Measurements from ENCODE around the gene DCX. TPM values are rescaled to one million over a fixed set of nuclear protein-coding genes. Genes with fewer than 3 reads are reported as not detected.

The DCX gene
- total RNA-seq, 1 experiment from 2014 or later = 0.13 TPM

GRCh38 chrX:111407948-111408347 lies 4.0 kb downstream of the DCX start:
- DNase-seq (ENCODE audit: low read depth, low spot score) = no peak
- in situ Hi-C loops (cut with HindIII; ENCODE audit: low pct_unique_long_range_greater_than_20kb, low sequenced_read_pairs) = no loop called here
- ATAC-seq = no peak
- Histone ChIP-seq H3K9me3 (ENCODE audit: control insufficient read depth, insufficient read depth, low read depth, low read length) (no peaks in the 10 kb centered on the region), H3K36me3 (ENCODE audit: control insufficient read depth, insufficient read depth, low read length) (no peaks in the 10 kb centered on the region), H3K27me3 (ENCODE audit: control insufficient read depth, insufficient read depth, low read length) (no peaks in the 10 kb centered on the region), H3K27ac (ENCODE audit: low read length) (no peak overlapping the region), H3K4me3 (ENCODE audit: low read depth in 2 of 2, low read length in 2 of 2) (no peak overlapping the region), H3K4me1 (ENCODE audit: control insufficient read depth, insufficient read depth, low read length) (no peaks in the 10 kb centered on the region)
- intact Hi-C loops (cut with micrococcal nuclease; ENCODE audit: unreplicated experiment) = no loop called here
- TF ChIP-seq REST (IDR thresholded peaks at IDR 0.05; ENCODE audit: insufficient read depth in 1 of 2, low read depth in 2 of 2, low read length in 1 of 2) (peak in 1 of 2 experiments; percentile 26; a peak in 1 of 4 replicates), TCF7L2 (IDR thresholded peaks at IDR 0.05; ENCODE audit: low read depth, low read length) (no peak)
- ChIA-PET POLR2A (no interaction called here), CTCF (no interaction called here)
- no TSS peak for BruUV-seq (replicated peaks)

GRCh38 chrX:111402344-111402743 lies 9.6 kb downstream of the DCX start:
- ATAC-seq = no peak
- in situ Hi-C loops (cut with HindIII; ENCODE audit: low pct_unique_long_range_greater_than_20kb, low sequenced_read_pairs) (no loop called here), intact Hi-C loops (cut with micrococcal nuclease; ENCODE audit: unreplicated experiment) (no loop called here)
- Histone ChIP-seq H3K4me3 (ENCODE audit: low read depth in 2 of 2, low read length in 2 of 2) (no peak overlapping the region), H3K9me3 (ENCODE audit: control insufficient read depth, insufficient read depth, low read depth, low read length) (no peaks in the 10 kb centered on the region), H3K27me3 (ENCODE audit: control insufficient read depth, insufficient read depth, low read length) (no peaks in the 10 kb centered on the region), H3K27ac (ENCODE audit: low read length) (no peak overlapping the region), H3K4me1 (ENCODE audit: control insufficient read depth, insufficient read depth, low read length) (no peaks in the 10 kb centered on the region), H3K36me3 (ENCODE audit: control insufficient read depth, insufficient read depth, low read length) (no peaks in the 10 kb centered on the region)
- CTCF ChIA-PET = no interaction called here
- no TSS peak for BruUV-seq (replicated peaks)
- POLR2A ChIA-PET = no interaction called here
- no peak for DNase-seq (ENCODE audit: low read depth, low spot score)
- TF ChIP-seq TCF7L2 (IDR thresholded peaks at IDR 0.05; ENCODE audit: low read depth, low read length) (0 out of 2 replicates have a peak, but pooled peaks have one; percentile 40), POLR2AphosphoS5 (IDR thresholded peaks at IDR 0.05; ENCODE audit: low read depth, low read length) (no peak)

- no peaks in the 10 kb centered on the region for H3K4me1 ChIP-seq (ENCODE audit: control insufficient read depth, insufficient read depth, low read length)
- no peak for TF ChIP-seq SIN3A (IDR thresholded peaks at IDR 0.05; ENCODE audit: borderline replicate concordance, insufficient read depth, low read depth, low read length)
- no peak for TF ChIP-seq POLR2AphosphoS5 (IDR thresholded peaks at IDR 0.05; ENCODE audit: low read depth, low read length)
- no peak for TF ChIP-seq TCF7L2 (IDR thresholded peaks at IDR 0.05; ENCODE audit: low read depth, low read length)
- no peak for TF ChIP-seq CTCF (IDR thresholded peaks at IDR 0.05)
- TF ChIP-seq REST (IDR thresholded peaks at IDR 0.05; ENCODE audit: insufficient read depth in 1 of 2, low read depth in 2 of 2, low read length in 1 of 2) = no peak
- ATAC-seq = no peak
- BruUV-seq (replicated peaks) = no TSS peak
- no peaks in the 10 kb centered on the region for H3K9me3 ChIP-seq (ENCODE audit: control insufficient read depth, insufficient read depth, low read depth, low read length)
- CTCF ChIA-PET = no interaction called here
- H3K27me3 ChIP-seq (ENCODE audit: control insufficient read depth, insufficient read depth, low read length) = no peaks in the 10 kb centered on the region
- H3K4me3 ChIP-seq (ENCODE audit: low read depth in 2 of 2, low read length in 2 of 2) = no peak overlapping the region
- POLR2A ChIA-PET = no interaction called here
- H3K27ac ChIP-seq (ENCODE audit: low read length) = no peak overlapping the region
- intact Hi-C loops (cut with micrococcal nuclease; ENCODE audit: unreplicated experiment) = no loop called here
- no peaks in the 10 kb centered on the region for H3K36me3 ChIP-seq (ENCODE audit: control insufficient read depth, insufficient read depth, low read length)
- no peak for DNase-seq (ENCODE audit: low read depth, low spot score)
- in situ Hi-C loops (cut with HindIII; ENCODE audit: low pct_unique_long_range_greater_than_20kb, low sequenced_read_pairs) = no loop called here
Measured at GRCh38 chrX:111395149-111395548, 16.8 kb downstream of the DCX start.

Data from Panc1 (cell line).